SH-SY5Y (cell line): ENCODE results near the gene HDGF.

Experiments
- GATA2 ChIP-seq: IDR thresholded peaks from 2 replicates; pipeline ENCODE4 v1.6.1; 2011; ENCODE audit warnings: mild to moderate bottlenecking, low read depth, low read length
- GATA3 ChIP-seq: IDR thresholded peaks from 2 replicates; pipeline ENCODE4 v1.6.1; 2011; ENCODE audit warnings: low read depth, mild to moderate bottlenecking, low read length, moderate library complexity

- TF ChIP-seq GATA2 (no peak), GATA3 (no peak)
These were observed 38.3 kb upstream of the HDGF start for GRCh38 chr1:156789621-156790318.
